CD4-positive, alpha-beta T cell treated with Interferon alpha-2 for 1 hour (primary cell): ENCODE results near the gene CHD9.

ENCODE experiments used
- DNase-seq, 2 donors: peaks; one replicate each; pipeline ENCODE4 v3.0.0-alpha.2; 2020 to 2022

The CHD9 gene

GRCh38 chr16:53098526-53099317 is 43.9 kb downstream of the CHD9 start:
- DNase-seq, result peak; percentile 48 to 67

GRCh38 chr16:53099318-53100130 is 44.7 kb downstream of the CHD9 start:
- peak; percentile 28 to 55 for DNase-seq

- no peak for DNase-seq
Observed at GRCh38 chr16:53100131-53100748, 45.4 kb downstream of the CHD9 start.

GRCh38 chr16:53100889-53101288 is 46.1 kb downstream of the CHD9 start:
- no peak for DNase-seq

- no peak for DNase-seq
Observed at GRCh38 chr16:53103811-53104210, 49.0 kb downstream of the CHD9 start.

- no peak for DNase-seq
Observed at GRCh38 chr16:53105565-53105964, 50.8 kb downstream of the CHD9 start.

GRCh38 chr16:53111078-53111791 is 56.4 kb downstream of the CHD9 start:
- DNase-seq, result no peak

- DNase-seq, result no peak
Observed at GRCh38 chr16:53112015-53112414, 57.2 kb downstream of the CHD9 start.

GRCh38 chr16:53115047-53115446 is 60.3 kb downstream of the CHD9 start:
- DNase-seq, result no peak

GRCh38 chr16:53115773-53116172 is 61.0 kb downstream of the CHD9 start:
- no peak for DNase-seq

- no peak for DNase-seq
Observed at GRCh38 chr16:53121043-53121620, 66.3 kb downstream of the CHD9 start.

GRCh38 chr16:53121661-53122060 is 66.9 kb downstream of the CHD9 start:
- DNase-seq, result no peak

- no peak for DNase-seq
Observed at GRCh38 chr16:53123747-53124146, 69.0 kb downstream of the CHD9 start.

GRCh38 chr16:53126390-53126789 is 71.6 kb downstream of the CHD9 start:
- no peak for DNase-seq

GRCh38 chr16:53129281-53130158 is 74.7 kb downstream of the CHD9 start:
- DNase-seq, result no peak

- DNase-seq, result peak; percentile 94 to 95
Observed at GRCh38 chr16:53130159-53131049, 75.6 kb downstream of the CHD9 start.

- no peak for DNase-seq
Observed at GRCh38 chr16:53131050-53131362, 76.2 kb downstream of the CHD9 start.

- DNase-seq, result peak; percentile 44 to 55
Observed at GRCh38 chr16:53131363-53132071, 76.7 kb downstream of the CHD9 start.

GRCh38 chr16:53132406-53132805 is 77.6 kb downstream of the CHD9 start:
- DNase-seq, result no peak

- no peak for DNase-seq
Observed at GRCh38 chr16:53135329-53135728, 80.5 kb downstream of the CHD9 start.
